HepG2 (cell line): ENCODE results near the gene DNAAF1. TPM values are rescaled to one million over a fixed set of nuclear protein-coding genes. Genes with fewer than 3 reads are reported as not detected.

Experiments
- ARHGAP35 ChIP-seq: sonication (generic); formaldehyde crosslinking; IDR thresholded peaks from 2 replicates; pipeline ENCODE4 v1.9.0; 2022; ENCODE audit warnings: mild to moderate bottlenecking, inconsistent platforms, moderate library complexity, missing genetic modification reagents, borderline replicate concordance
- CC2D1A ChIP-seq: sonication (generic); formaldehyde crosslinking; IDR thresholded peaks from 2 replicates; pipeline ENCODE4 v1.8.1; 2023; ENCODE audit warnings: mild to moderate bottlenecking, missing genetic modification reagents
- ERF ChIP-seq: IDR thresholded peaks from 2 replicates; pipeline ENCODE4 v1.6.1; 2018; ENCODE audit warnings: missing biosample characterization, missing genetic modification reagents
- GZF1 ChIP-seq: sonication (generic); formaldehyde crosslinking; IDR thresholded peaks from 2 replicates; pipeline ENCODE4 v1.5.1; 2020; ENCODE audit warnings: mild to moderate bottlenecking, missing genetic modification reagents
- HMGA1 ChIP-seq: sonication (generic); formaldehyde crosslinking; conservative IDR thresholded peaks from 2 replicates; pipeline ENCODE4 v1.4.0; 2020; ENCODE audit warnings: missing genetic modification reagents
- KMT2A ChIP-seq: sonication (generic); formaldehyde crosslinking; IDR thresholded peaks from 2 replicates; pipeline ENCODE4 v1.4.0; 2020; ENCODE audit warnings: missing genetic modification reagents
- MED8 ChIP-seq: sonication (generic); formaldehyde crosslinking; IDR thresholded peaks from 2 replicates; pipeline ENCODE4 v1.8.1; 2023; ENCODE audit warnings: mild to moderate bottlenecking, missing genetic modification reagents; ENCODE audit not compliant: insufficient replicate concordance
- MIER2 ChIP-seq: IDR thresholded peaks from 2 replicates; pipeline ENCODE4 v1.6.1; 2016; ENCODE audit warnings: missing biosample characterization, missing genetic modification reagents
- MIER3 ChIP-seq: IDR thresholded peaks from 2 replicates; pipeline ENCODE4 v1.6.1; 2016; ENCODE audit warnings: missing compliant biosample characterization, borderline replicate concordance
- MTF1 ChIP-seq: sonication (generic); formaldehyde crosslinking; IDR thresholded peaks from 2 replicates; pipeline ENCODE4 v1.5.0; 2020; ENCODE audit warnings: missing genetic modification reagents
- MZF1 ChIP-seq: sonication (generic); formaldehyde crosslinking; IDR thresholded peaks from 2 replicates; pipeline ENCODE4 v1.8.1; 2023; ENCODE audit warnings: mild to moderate bottlenecking, missing genetic modification reagents, borderline replicate concordance
- NFKBIZ ChIP-seq: IDR thresholded peaks from 2 replicates; pipeline ENCODE4 v1.6.1; 2018; ENCODE audit warnings: missing genetic modification reagents, missing compliant biosample characterization
- NFYC ChIP-seq: IDR thresholded peaks from 2 replicates; pipeline ENCODE4 v1.6.1; 2016; ENCODE audit warnings: missing genetic modification reagents, missing compliant biosample characterization
- NONO ChIP-seq, 2 experiments: fragments of 450-650 bp in 1 of 2; sonication (generic) in 1 of 2; formaldehyde crosslinking in 1 of 2; IDR thresholded peaks in 1 of 2; conservative IDR thresholded peaks in 1 of 2; 2 replicates each; pipeline versions ENCODE4 v1.6.1 to v1.8.0; 2017 to 2022; ENCODE audit warnings: mild to moderate bottlenecking in 1 of 2, missing genetic modification reagents in 1 of 2, moderate library complexity in 1 of 2
- RBAK ChIP-seq: sonication (generic); formaldehyde crosslinking; IDR thresholded peaks from 2 replicates; pipeline ENCODE4 v1.5.1; 2020; ENCODE audit warnings: mild to moderate bottlenecking, missing genetic modification reagents
- SMAD1 ChIP-seq: sonication (generic); formaldehyde crosslinking; IDR thresholded peaks from 2 replicates; pipeline ENCODE4 v1.4.0; 2020; ENCODE audit warnings: missing genetic modification reagents, low read depth, mild to moderate bottlenecking, borderline replicate concordance
- SMC3 ChIP-seq: IDR thresholded peaks from 2 replicates; pipeline ENCODE4 v1.6.1; 2011; ENCODE audit warnings: low read length, improper control_type of control experiment
- ZNF232 ChIP-seq: sonication (generic); formaldehyde crosslinking; IDR thresholded peaks from 2 replicates; pipeline ENCODE4 v1.4.0; 2020; ENCODE audit warnings: missing genetic modification reagents, borderline replicate concordance
- ZNF549 ChIP-seq: sonication (generic); formaldehyde crosslinking; IDR thresholded peaks from 2 replicates; pipeline ENCODE4 v1.5.0; 2020; ENCODE audit warnings: missing genetic modification reagents
- ZNF672 ChIP-seq: sonication (generic); formaldehyde crosslinking; IDR thresholded peaks from 2 replicates; pipeline ENCODE4 v1.8.1; 2022; ENCODE audit warnings: missing genetic modification reagents
- ZNF678 ChIP-seq: sonication (generic); formaldehyde crosslinking; IDR thresholded peaks from 2 replicates; pipeline ENCODE4 v1.4.0; 2020; ENCODE audit warnings: mild to moderate bottlenecking, missing genetic modification reagents
- ZNF7 ChIP-seq: IDR thresholded peaks from 2 replicates; pipeline ENCODE4 v1.6.1; 2016; ENCODE audit warnings: missing biosample characterization, missing genetic modification reagents
- polyA plus RNA-seq, 8 experiments: library from polyadenylated mRNA; depleted of rRNA in 3 of 8; stranded (reverse) in 7 of 8; unstranded in 1 of 8; fragments of >200 nt; fragmentation: Illumina TruSeq in 4 of 8; extraction: Trizol in 4 of 8; gene quantifications; 2 replicates each; pipeline versions ENCODE4 v1.2.1 to v1.2.3, GENCODE V29; 2011 to 2016; ENCODE audit warnings: low read depth in 4 of 8, missing spikeins in 1 of 8, mixed read lengths in 1 of 8; ENCODE audit not compliant: insufficient read depth in 1 of 8
- total RNA-seq, 5 experiments: library from RNA; depleted of rRNA; stranded (reverse); fragments of >200 nt; fragmentation: Illumina TruSeq; extraction: Trizol; gene quantifications; 2 replicates each; pipeline ENCODE4 v1.2.3, GENCODE V29; 2016; ENCODE audit warnings: low read depth in 1 of 5
- TF ChIP-seq, protein P1 (sequence below): sonication (generic); formaldehyde crosslinking; IDR thresholded peaks from 2 replicates; pipeline ENCODE4 v1.4.0; 2020; ENCODE audit warnings: missing genetic modification reagents
- TF ChIP-seq, protein P2 (sequence below): fragments of 450-650 bp; IDR thresholded peaks from 2 replicates; pipeline ENCODE4 v1.6.1; 2017; ENCODE audit warnings: mild to moderate bottlenecking
- TF ChIP-seq, protein P3 (sequence below): sonication (generic); formaldehyde crosslinking; IDR thresholded peaks from 2 replicates; pipeline ENCODE4 v1.5.0; 2020; ENCODE audit warnings: mild to moderate bottlenecking, missing genetic modification reagents

Gene DNAAF1
- total and polyA plus RNA-seq, 2 of the 13 experiments (the other 11 are each of a cell fraction or from before 2014, with no cell fraction given): 0.04 TPM; not detected in 1

DNA sequence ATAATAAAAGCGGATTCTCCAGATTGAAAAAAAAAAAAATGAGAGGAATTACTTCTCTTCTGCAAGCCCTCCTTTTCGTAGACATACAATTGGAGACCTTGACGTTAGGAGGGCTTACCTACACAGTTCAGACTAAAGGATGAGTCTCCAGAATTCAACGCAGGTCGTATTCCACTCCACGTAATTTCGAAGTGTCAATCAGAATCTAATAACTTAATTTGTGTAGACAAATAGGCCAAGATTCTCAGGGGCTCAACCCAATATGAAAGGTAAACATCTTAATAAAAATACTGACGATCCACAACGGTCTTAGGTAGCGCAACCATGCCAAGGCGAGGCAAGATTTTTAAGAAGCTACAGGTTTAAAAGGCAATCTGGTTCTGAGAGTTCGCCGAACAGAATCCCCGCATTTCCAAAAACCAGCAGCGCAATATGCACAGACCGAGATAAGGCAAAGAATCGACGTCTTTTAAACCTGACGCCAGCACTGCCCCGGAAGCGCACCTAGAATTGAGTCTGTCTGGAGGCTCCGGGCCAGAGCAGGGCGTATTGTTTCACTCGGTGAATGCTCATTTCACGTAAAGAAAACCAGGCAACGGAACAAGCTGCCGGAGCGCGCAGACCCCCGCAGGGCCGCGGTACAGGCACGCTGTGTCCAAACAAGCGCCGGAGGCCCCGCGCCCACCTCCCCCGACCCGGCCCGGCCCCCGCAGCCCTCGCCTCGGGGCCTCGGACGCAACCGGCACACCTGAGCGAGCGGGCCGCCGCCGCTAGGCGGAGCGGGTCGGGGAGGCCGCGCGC lies 29.0 kb upstream of the DNAAF1 start (continued):
- peak; percentile 79; the same call in 1 of the 2 replicates for TF ChIP-seq ZNF232
- TF ChIP-seq, protein P1, sequence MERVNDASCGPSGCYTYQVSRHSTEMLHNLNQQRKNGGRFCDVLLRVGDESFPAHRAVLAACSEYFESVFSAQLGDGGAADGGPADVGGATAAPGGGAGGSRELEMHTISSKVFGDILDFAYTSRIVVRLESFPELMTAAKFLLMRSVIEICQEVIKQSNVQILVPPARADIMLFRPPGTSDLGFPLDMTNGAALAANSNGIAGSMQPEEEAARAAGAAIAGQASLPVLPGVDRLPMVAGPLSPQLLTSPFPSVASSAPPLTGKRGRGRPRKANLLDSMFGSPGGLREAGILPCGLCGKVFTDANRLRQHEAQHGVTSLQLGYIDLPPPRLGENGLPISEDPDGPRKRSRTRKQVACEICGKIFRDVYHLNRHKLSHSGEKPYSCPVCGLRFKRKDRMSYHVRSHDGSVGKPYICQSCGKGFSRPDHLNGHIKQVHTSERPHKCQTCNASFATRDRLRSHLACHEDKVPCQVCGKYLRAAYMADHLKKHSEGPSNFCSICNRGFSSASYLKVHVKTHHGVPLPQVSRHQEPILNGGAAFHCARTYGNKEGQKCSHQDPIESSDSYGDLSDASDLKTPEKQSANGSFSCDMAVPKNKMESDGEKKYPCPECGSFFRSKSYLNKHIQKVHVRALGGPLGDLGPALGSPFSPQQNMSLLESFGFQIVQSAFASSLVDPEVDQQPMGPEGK (CRISPR knock-in tag): no peak
- peak; percentile 40; the same call in 1 of the 2 replicates for TF ChIP-seq GZF1 (CRISPR knock-in tag)
- TF ChIP-seq RBAK: no peak
- no peak for TF ChIP-seq ARHGAP35 (CRISPR knock-in tag)
- 0 out of 2 replicates have a peak, but pooled peaks have one; percentile 24 for TF ChIP-seq MTF1 (CRISPR knock-in tag)
- TF ChIP-seq, protein P2, sequence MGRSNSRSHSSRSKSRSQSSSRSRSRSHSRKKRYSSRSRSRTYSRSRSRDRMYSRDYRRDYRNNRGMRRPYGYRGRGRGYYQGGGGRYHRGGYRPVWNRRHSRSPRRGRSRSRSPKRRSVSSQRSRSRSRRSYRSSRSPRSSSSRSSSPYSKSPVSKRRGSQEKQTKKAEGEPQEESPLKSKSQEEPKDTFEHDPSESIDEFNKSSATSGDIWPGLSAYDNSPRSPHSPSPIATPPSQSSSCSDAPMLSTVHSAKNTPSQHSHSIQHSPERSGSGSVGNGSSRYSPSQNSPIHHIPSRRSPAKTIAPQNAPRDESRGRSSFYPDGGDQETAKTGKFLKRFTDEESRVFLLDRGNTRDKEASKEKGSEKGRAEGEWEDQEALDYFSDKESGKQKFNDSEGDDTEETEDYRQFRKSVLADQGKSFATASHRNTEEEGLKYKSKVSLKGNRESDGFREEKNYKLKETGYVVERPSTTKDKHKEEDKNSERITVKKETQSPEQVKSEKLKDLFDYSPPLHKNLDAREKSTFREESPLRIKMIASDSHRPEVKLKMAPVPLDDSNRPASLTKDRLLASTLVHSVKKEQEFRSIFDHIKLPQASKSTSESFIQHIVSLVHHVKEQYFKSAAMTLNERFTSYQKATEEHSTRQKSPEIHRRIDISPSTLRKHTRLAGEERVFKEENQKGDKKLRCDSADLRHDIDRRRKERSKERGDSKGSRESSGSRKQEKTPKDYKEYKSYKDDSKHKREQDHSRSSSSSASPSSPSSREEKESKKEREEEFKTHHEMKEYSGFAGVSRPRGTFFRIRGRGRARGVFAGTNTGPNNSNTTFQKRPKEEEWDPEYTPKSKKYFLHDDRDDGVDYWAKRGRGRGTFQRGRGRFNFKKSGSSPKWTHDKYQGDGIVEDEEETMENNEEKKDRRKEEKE: no peak
- no peak for TF ChIP-seq NONO (IDR thresholded peaks at IDR 0.05)
- TF ChIP-seq NONO (CRISPR knock-in tag; conservative IDR thresholded peaks at IDR 0.05): no peak
- TF ChIP-seq SMC3: no peak
- TF ChIP-seq CC2D1A (CRISPR knock-in tag): no peak
- TF ChIP-seq ZNF678: no peak; the same call in 1 of the 2 replicates
- no peak for TF ChIP-seq NFYC (CRISPR knock-in tag)
- no peak for TF ChIP-seq MED8 (CRISPR knock-in tag)
- TF ChIP-seq NFKBIZ (CRISPR knock-in tag): no peak
- TF ChIP-seq MIER2 (CRISPR knock-in tag): no peak
- TF ChIP-seq ZNF672 (CRISPR knock-in tag): no peak
- no peak for TF ChIP-seq MIER3 (CRISPR knock-in tag)
- TF ChIP-seq MZF1 (CRISPR knock-in tag): no peak
- no peak for TF ChIP-seq SMAD1 (CRISPR knock-in tag)
- no peak for TF ChIP-seq ERF (CRISPR knock-in tag)
- 0 out of 2 replicates have a peak, but pooled peaks have one; percentile 68 for TF ChIP-seq ZNF549
- TF ChIP-seq, protein P3, sequence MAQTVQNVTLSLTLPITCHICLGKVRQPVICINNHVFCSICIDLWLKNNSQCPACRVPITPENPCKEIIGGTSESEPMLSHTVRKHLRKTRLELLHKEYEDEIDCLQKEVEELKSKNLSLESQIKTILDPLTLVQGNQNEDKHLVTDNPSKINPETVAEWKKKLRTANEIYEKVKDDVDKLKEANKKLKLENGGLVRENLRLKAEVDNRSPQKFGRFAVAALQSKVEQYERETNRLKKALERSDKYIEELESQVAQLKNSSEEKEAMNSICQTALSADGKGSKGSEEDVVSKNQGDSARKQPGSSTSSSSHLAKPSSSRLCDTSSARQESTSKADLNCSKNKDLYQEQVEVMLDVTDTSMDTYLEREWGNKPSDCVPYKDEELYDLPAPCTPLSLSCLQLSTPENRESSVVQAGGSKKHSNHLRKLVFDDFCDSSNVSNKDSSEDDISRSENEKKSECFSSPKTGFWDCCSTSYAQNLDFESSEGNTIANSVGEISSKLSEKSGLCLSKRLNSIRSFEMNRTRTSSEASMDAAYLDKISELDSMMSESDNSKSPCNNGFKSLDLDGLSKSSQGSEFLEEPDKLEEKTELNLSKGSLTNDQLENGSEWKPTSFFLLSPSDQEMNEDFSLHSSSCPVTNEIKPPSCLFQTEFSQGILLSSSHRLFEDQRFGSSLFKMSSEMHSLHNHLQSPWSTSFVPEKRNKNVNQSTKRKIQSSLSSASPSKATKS (CRISPR knock-in tag): no peak
- no peak for TF ChIP-seq HMGA1 (CRISPR knock-in tag)
- TF ChIP-seq ZNF7 (CRISPR knock-in tag): no peak
- TF ChIP-seq KMT2A (CRISPR knock-in tag): peak; percentile 49
